ENCODE measurements around the gene FUBP1. TPM values are rescaled to one million over a fixed set of nuclear protein-coding genes. Genes with fewer than 3 reads are reported as not detected.

Gene FUBP1
- total RNA-seq, 1 donor from 2014 or later = 86.5 TPM

GRCh38 chr1:77900687-77901293 lies 78.1 kb downstream of the FUBP1 start:
- Mint-ChIP-seq H3K4me3 (ENCODE audit: unreplicated experiment) (no peak overlapping the region), H3K36me3 (ENCODE audit: low read depth) (peaks cover 6% of the 10 kb centered on the region), H3K27me3 (ENCODE audit: low read depth) (no peaks in the 10 kb centered on the region), H3K4me1 (ENCODE audit: low read depth) (peaks cover 30% of the 10 kb centered on the region), H3K27ac (ENCODE audit: unreplicated experiment) (no peak overlapping the region), H3K9me3 (ENCODE audit: low read depth) (peaks cover 3% of the 10 kb centered on the region)
- TF ChIP-seq CTCF (IDR thresholded peaks at IDR 0.05) = peak; percentile 88
- DNase-seq (ENCODE audit: low spot score) = no peak

GRCh38 chr1:77899647-77900320 lies 79.1 kb downstream of the FUBP1 start:
- Mint-ChIP-seq H3K4me3 (ENCODE audit: unreplicated experiment) (no peak overlapping the region), H3K36me3 (ENCODE audit: low read depth) (peaks cover 6% of the 10 kb centered on the region), H3K27ac (ENCODE audit: unreplicated experiment) (peak overlapping the region; percentile 62), H3K4me1 (ENCODE audit: low read depth) (peaks cover 25% of the 10 kb centered on the region), H3K27me3 (ENCODE audit: low read depth) (no peaks in the 10 kb centered on the region), H3K9me3 (ENCODE audit: low read depth) (peaks cover 3% of the 10 kb centered on the region)
- no peak for DNase-seq (ENCODE audit: low spot score)
- no peak for TF ChIP-seq CTCF (IDR thresholded peaks at IDR 0.05)

Other genes with a start within 250 kb of the FUBP1 start
- gene USP33, start 219.2 kb downstream of the FUBP1 start, total RNA-seq = 38.8 to 48.6 TPM (median 41.7 TPM) in 3 replicates
- 18.6 to 25.6 TPM (median 19.1 TPM) in 3 replicates for gene MIGA1, start 199.4 kb downstream of the FUBP1 start, total RNA-seq
- 46.2 to 48.3 TPM (median 47.6 TPM) in 3 replicates for gene NEXN, start 90.4 kb downstream of the FUBP1 start, total RNA-seq
- gene DNAJB4, start 25.9 kb upstream of the FUBP1 start, total RNA-seq = 103 to 109 TPM (median 109 TPM) in 3 replicates
- gene GIPC2, start 66.9 kb upstream of the FUBP1 start, total RNA-seq = 0.10 to 0.15 TPM (median 0.10 TPM) in 3 replicates

Measured in chondrocyte (in vitro differentiated cells).